GM20000 (cell line): ENCODE measurements around the gene CD28.

Experiments
- DNase-seq: peaks from one replicate; pipeline ENCODE4 v3.0.0; 2012; ENCODE audit warnings: low spot score
- CTCF ChIP-seq: IDR thresholded peaks from 2 replicates; pipeline ENCODE4 v1.5.1; 2012; ENCODE audit warnings: mild to moderate bottlenecking, control low read depth; ENCODE audit errors: extremely low read depth, missing control alignments

CD28 gene

GRCh38 chr2:203759690-203760365, 53.4 kb downstream of the CD28 start:
- TF ChIP-seq CTCF, result no peak
- no peak for DNase-seq

DNA sequence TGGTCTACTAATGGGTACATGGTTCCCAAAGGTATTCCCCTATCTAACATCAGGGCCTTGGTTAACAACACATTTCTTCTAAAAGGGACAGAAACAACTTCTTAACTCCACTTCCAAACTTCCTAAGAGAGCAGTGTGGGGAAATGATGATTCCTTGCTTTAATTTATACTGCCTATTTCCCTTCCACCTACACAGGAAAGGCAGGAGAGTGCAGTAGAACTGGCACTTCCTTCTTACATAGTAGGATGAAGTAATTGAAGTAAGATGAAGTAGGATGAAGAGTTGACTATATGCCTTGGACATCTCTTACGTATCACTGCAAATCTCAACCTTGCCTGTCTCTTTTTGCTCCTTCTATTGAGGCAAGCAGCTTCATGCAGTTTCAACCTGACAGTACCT, 54.7 kb downstream of the CD28 start:
- no peak for DNase-seq
- no peak for TF ChIP-seq CTCF

GRCh38 chr2:203763241-203763937, 57.0 kb downstream of the CD28 start:
- TF ChIP-seq CTCF, result no peak
- no peak for DNase-seq

GRCh38 chr2:203763938-203764664, 57.7 kb downstream of the CD28 start:
- TF ChIP-seq CTCF, result no peak
- no peak for DNase-seq

DNA sequence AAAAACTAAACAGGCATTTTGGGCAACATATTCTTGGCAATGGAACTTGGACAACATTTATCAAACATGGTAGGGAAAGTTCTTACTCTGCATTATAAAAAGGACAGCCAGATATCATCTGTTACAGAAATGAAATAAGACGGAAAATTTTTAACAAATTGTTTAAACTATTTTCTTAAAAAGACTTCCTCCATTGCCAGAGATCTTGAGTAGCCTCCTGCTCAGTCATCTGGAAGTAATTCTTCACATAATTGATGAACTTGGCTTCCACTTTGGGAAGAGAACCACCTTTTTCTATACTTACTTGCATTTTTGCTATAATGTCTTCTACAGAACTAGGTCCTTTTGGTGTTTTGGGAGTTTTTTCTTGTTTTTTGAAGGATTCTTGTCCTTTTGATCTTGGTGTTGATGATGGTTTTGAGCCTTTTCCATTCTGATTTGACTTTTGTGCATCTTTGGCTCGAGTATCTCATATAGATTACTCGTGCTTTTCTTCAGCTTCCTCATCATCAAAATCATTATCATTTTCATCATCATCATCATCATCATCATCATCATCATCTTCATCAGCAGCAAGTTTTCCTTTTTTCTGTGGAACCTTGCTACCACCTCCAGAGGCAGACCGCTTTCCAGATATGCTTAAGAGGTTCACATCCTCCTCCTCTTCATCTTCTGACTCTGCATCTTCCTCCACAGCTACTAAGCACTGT, 66.2 kb downstream of the CD28 start:
- no peak for DNase-seq
- no peak for TF ChIP-seq CTCF

DNA sequence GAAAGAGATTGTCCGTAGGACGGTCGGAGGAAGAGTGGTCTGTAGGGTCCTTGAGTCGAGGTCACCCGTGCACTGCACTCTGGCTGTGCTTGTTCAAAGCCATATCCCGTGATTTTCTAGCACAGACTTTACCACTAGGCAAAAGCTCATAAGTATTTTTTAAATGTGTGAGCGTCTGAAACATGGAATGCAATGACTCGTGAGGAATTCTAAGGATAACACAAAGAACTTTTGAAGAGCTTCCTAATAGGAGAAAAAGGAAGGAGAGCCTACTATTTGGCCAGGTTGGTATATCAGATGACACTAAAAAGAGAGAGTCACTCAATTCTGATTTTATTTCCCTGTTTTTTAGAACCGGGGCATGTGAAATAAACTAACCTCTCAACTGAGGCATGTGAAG, 68.3 kb downstream of the CD28 start:
- DNase-seq, result no peak
- no peak for TF ChIP-seq CTCF
